SIG-M5 (cell line): ENCODE data around the gene EXOC2.

Experiments
- DNase-seq: peaks from one replicate; lab custom pipeline; 2025; lab: John Stamatoyannopoulos, UW

Gene EXOC2

GRCh38 chr6:498795-499231 lies 194.1 kb downstream of the EXOC2 start:
- no peak for DNase-seq

- no peak for DNase-seq
These were observed 195.7 kb downstream of the EXOC2 start for GRCh38 chr6:497258-497657.

DNA sequence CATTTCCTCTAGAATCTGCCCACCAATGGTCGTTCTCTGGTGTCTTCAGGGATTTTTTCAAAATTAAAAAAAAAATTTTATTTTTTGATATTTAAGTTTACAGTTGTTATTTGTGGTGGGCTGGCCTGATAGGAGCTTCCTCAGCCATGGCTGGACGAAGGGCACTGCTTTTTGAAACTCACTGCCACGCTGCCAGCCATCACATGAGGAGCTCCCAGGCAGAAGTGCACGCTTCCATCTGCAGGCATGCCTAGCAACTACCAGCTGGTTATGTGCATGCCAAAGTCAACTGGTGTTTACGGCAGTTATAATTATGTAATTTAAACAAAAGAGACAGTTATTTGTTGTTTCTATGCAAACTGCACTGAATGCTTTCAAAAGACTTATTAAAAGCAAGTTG lies 196.3 kb downstream of the EXOC2 start:
- DNase-seq = no peak

DNA sequence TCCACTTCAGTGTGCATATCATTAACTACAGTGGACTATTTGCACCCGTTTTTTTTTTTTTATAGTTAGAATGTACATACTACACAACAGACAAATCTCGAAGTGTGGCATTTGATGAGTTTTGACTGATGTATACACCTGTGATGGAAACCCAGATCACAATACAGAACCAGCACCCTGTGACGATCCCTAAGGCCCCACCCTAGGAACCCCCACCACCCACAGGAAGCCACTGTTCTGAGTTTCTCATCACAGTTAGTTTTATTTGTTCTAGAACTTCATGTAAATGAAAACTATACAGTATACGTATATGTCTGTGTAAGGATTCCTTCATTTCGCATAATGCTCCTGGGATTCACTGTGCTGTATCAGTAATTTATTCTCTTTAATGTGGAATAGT lies 198.5 kb downstream of the EXOC2 start:
- no peak for DNase-seq

GRCh38 chr6:493840-494239 lies 199.1 kb downstream of the EXOC2 start:
- DNase-seq = no peak

- DNase-seq = no peak
These were observed 200.0 kb downstream of the EXOC2 start for GRCh38 chr6:492816-493414.

- DNase-seq = no peak
These were observed 200.8 kb downstream of the EXOC2 start for GRCh38 chr6:492178-492577.

GRCh38 chr6:491233-491632 lies 201.7 kb downstream of the EXOC2 start:
- no peak for DNase-seq

GRCh38 chr6:490251-491037 lies 202.5 kb downstream of the EXOC2 start:
- DNase-seq = no peak

GRCh38 chr6:489762-490161 lies 203.2 kb downstream of the EXOC2 start:
- no peak for DNase-seq

- no peak for DNase-seq
These were observed 203.9 kb downstream of the EXOC2 start for GRCh38 chr6:489001-489400.

- DNase-seq = no peak
These were observed 205.0 kb downstream of the EXOC2 start for GRCh38 chr6:487956-488355.

- no peak for DNase-seq
These were observed 207.2 kb downstream of the EXOC2 start for GRCh38 chr6:485655-486170.

GRCh38 chr6:484746-485145 lies 208.2 kb downstream of the EXOC2 start:
- no peak for DNase-seq

- DNase-seq = no peak
These were observed 208.7 kb downstream of the EXOC2 start for GRCh38 chr6:484086-484745.

DNA sequence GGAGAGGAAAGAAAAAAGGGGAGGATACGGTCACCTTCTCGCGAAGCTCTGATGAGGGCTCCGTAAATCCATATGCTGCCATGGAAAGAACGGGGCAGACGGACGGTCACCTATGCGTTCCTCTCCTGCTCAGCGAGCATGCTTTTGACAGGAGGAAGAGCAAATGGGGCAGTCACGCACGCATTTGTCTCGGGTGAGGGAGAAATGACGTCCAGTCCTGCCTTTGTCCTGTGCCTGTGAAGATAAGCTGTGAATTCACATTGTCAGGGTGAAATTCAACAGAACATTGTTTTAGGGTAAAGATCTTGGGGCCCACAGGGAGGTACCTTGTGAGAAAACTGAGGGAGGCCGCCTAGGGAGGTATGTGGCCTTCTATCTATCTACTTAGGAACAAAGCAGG lies 217.6 kb downstream of the EXOC2 start:
- no peak for DNase-seq

DNA sequence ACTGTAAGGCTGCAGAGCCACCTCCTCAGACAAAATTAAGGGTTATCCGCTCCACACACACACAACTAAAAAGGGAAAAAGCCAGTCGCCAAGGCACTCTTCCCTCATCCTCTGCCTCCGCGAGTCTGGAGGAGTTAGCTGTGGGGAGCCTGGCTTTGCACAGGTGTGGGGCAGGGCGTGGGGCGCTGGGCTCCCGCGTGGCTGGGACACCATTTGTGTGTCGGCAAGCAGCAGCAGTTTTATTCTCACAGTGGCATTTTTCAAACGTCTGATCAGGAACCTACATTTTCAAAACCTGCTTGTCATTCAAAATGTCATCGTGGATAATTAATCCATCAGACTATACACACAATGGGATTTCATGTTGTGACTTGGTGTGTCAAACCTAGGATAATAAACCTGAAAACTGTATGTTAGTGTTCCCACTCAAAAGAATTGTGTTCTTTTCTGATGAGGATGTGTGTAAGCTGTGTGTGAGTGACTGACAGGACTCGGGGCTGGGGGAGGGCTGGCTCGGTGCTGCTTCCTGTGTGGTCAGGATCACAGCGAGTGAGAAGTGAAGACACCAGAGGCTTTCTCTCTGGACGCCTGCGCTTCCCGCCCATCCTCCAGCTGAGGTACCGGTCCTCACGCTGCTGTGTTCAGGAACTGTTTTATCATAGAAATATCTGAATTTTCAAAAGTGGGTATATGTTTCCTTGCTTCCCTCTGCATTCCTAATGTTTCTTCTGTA lies 218.3 kb downstream of the EXOC2 start:
- no peak for DNase-seq

DNA sequence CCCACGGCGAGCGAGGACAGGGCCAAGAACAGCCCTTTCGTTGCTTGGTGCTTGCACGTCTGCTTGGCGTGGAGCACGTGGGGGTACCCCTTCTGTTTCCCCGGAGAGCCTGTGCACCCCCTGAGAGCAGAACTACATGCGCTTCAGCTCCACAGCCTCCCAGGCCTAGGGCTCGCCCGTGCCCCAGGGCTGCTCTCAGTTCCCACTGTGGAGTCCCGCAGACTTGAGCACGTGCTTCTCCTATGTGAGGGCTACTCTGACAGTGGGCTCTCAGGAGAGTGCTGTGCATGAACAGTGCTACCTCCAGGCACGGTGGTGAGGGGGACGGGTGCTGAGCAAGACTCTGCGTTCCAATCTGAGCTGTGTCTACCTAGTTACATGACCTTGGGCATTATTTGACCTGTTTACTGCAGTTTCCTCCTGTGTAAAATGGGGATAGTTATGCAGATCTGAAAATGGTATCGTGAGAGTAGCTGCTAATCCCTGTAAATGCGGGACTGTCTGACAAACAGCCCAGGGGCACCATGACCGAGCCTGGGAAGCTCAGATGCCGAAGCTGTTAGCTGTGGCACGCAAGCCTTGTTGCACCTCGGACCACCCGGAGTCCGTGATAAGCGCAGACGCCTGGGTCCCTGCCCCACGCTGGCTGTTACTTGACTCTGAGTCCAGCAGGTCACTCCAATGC lies 219.0 kb downstream of the EXOC2 start:
- no peak for DNase-seq

DNA sequence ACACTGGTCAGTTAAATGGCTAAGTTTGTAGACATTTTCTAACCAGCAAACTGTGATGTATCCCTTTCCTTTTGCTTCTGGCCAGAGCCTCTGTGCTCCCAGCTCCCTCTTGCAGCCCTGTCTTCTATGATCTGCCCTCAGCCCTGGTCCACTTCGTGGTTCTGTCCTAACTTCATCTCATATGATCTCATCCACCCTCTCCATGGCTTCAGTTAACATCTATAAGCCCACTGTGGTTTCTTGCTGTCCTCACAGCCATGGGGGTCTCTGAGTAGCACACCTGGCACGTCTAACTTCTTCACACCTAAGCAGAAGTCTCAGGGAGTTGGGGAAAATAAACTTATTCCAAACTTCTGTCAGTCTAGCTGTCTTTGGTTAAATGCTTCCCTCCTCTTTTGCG lies 219.6 kb downstream of the EXOC2 start:
- DNase-seq = no peak

GRCh38 chr6:470901-471448 lies 222.0 kb downstream of the EXOC2 start:
- DNase-seq = no peak
